Nephron progenitor cell (in vitro differentiated cells): ENCODE results near the gene TMTC4.
"Not testable (repeated sequence)": the region's sequence is repeated elsewhere in the genome, so short reads cannot be mapped to it uniquely, and the experiment has no call there.

ENCODE experiments used
- DNase-seq: peaks from one replicate; pipeline ENCODE4 v3.0.0; 2021
- H3K27ac Mint-ChIP-seq: 2 replicates; pipeline ENCODE4 v1.8.0; 2021; ENCODE audit warnings: mild to moderate bottlenecking, moderate library complexity, mixed read lengths
- H3K27me3 Mint-ChIP-seq: 2 replicates; pipeline ENCODE4 v1.8.0; 2021; ENCODE audit warnings: mild to moderate bottlenecking, low read depth, mixed read lengths; ENCODE audit not compliant: poor library complexity
- H3K36me3 Mint-ChIP-seq: 2 replicates; pipeline ENCODE4 v1.8.0; 2021; ENCODE audit warnings: low read depth, mixed read lengths
- H3K4me1 Mint-ChIP-seq: 2 replicates; pipeline ENCODE4 v1.8.0; 2021; ENCODE audit warnings: mixed read lengths
- H3K4me3 Mint-ChIP-seq: 2 replicates; pipeline ENCODE4 v1.8.0; 2021; ENCODE audit warnings: mild to moderate bottlenecking, moderate library complexity, mixed read lengths
- H3K9me3 Mint-ChIP-seq: 2 replicates; pipeline ENCODE4 v1.8.0; 2021; ENCODE audit warnings: mild to moderate bottlenecking, moderate library complexity, mixed read lengths
- TF ChIP-seq, protein P1 (sequence below): fragments of 200-600 bp; sonication (generic); IDR thresholded peaks from 2 replicates; pipeline ENCODE4 v1.5.0; 2021; ENCODE audit warnings: antibody characterized with exemption

TMTC4 gene

DNA sequence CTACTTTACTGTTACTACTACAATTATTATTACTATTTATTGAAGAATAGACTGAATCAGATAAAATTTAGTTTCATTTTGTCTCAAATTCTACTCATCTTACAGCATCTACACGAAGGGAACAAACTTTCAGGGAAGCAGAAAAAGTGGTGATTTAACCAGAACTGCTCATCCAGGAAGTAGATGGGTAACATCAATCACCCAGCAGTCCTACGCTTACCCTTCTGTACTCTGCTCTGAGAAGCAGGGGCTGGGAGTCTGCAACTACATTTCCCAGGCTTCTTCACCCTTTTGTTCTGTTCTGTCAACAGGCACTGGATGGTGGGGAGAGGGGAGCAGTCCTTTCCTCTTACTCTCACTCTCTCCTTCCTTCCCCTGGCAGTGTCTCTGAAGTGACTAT lies 54.7 kb downstream of the TMTC4 start:
- no peak for DNase-seq
- Mint-ChIP-seq H3K4me3 (no peak overlapping the region), H3K36me3 (peaks cover 79% of the 10 kb centered on the region), H3K9me3 (peaks cover 65% of the 10 kb centered on the region), H3K27ac (no peak overlapping the region), H3K27me3 (no peaks in the 10 kb centered on the region), H3K4me1 (no peaks in the 10 kb centered on the region)
- TF ChIP-seq, protein P1, sequence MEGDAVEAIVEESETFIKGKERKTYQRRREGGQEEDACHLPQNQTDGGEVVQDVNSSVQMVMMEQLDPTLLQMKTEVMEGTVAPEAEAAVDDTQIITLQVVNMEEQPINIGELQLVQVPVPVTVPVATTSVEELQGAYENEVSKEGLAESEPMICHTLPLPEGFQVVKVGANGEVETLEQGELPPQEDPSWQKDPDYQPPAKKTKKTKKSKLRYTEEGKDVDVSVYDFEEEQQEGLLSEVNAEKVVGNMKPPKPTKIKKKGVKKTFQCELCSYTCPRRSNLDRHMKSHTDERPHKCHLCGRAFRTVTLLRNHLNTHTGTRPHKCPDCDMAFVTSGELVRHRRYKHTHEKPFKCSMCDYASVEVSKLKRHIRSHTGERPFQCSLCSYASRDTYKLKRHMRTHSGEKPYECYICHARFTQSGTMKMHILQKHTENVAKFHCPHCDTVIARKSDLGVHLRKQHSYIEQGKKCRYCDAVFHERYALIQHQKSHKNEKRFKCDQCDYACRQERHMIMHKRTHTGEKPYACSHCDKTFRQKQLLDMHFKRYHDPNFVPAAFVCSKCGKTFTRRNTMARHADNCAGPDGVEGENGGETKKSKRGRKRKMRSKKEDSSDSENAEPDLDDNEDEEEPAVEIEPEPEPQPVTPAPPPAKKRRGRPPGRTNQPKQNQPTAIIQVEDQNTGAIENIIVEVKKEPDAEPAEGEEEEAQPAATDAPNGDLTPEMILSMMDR = no peak

DNA sequence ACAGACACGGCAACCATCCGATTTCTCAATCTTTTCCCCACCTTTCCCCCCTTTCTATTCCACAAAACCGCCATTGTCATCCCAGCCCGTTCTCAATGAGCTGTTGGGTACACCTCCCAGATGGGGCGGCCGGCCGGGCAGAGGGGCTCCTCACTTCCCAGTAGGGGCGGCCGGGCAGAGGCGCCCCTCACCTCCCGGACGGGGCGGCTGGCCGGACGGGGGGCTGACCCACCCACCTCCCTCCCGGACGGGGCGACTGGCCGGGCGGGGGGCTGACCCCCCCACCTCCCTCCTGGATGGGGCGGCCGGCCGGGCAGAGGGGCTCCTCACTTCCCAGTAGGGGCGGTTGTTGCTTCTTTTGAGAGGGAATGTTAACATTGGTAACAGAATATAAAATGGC lies 55.7 kb downstream of the TMTC4 start:
- H3K4me3 Mint-ChIP-seq, DNase-seq, H3K4me1 Mint-ChIP-seq, H3K27ac Mint-ChIP-seq, H3K27me3 Mint-ChIP-seq: not testable (repeated sequence)
- Mint-ChIP-seq H3K36me3 (peaks cover 69% of the 10 kb centered on the region), H3K9me3 (peaks cover 65% of the 10 kb centered on the region)

DNA sequence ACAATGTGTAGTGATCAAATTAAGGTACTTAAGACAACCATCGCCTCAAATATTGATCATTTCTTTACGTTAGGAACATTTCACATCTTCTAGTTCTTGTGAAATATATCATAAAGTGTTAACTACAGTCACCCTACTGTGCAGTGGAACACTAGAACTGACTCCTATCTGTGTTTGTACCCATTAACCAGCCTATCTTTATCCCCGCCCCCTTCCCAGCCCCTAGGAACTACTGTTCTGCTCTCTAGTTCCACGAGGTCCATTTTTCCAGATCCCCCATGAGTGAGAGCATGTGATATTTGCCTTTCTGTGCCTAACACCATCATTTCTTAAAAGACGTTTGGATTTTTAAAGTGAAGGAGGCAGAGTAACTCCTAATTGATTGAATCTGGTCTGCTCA lies 61.6 kb downstream of the TMTC4 start:
- Mint-ChIP-seq H3K36me3 (peaks cover 52% of the 10 kb centered on the region), H3K4me1 (peaks cover 8% of the 10 kb centered on the region), H3K4me3 (no peak overlapping the region), H3K27me3 (no peaks in the 10 kb centered on the region), H3K9me3 (peaks cover 23% of the 10 kb centered on the region), H3K27ac (no peak overlapping the region)
- TF ChIP-seq, protein P1 = no peak
- DNase-seq = no peak

DNA sequence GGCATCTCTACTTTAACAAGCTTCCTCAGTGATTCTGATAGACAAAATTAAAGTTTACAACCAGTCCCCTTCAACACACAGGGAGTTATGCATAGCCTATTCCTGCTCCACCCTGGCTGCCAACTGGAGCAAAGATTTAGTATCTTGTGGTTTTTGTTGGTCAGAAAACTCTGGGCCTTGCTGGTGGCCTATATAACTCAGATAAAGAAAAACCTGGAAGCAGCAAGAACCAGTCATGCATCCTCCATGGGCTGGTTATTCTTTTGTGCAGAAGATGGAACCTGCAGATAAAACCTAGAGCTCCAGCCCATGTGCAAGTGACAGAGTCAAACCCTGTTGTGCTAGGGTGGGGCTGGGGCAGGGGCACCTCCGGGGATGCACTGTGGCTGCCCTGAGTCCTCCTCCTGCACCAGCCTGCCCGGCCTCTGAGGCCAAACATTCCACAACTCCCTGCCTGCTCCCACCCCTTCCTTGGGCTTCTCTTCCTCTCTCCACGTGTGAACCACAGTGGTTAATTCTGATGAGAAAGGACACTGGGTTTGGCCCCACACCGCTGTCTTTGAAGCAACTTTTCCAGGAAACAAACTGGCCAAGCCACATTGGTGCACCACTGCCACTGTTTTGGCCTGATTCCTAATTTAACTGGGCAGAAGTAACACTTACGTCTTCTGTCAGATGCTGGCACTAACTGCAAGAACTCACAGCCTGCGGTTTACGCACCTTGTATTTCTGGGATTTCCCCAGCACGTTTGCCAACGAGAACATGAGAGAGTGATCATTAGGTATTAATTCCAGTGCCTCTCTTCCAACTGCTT lies 62.7 kb downstream of the TMTC4 start:
- H3K4me3 Mint-ChIP-seq = no peak overlapping the region
- peaks cover 12% of the 10 kb centered on the region for H3K9me3 Mint-ChIP-seq
- peaks cover 50% of the 10 kb centered on the region for H3K36me3 Mint-ChIP-seq
- no peak for DNase-seq
- H3K4me1 Mint-ChIP-seq = peaks cover 8% of the 10 kb centered on the region
- TF ChIP-seq, protein P1 = no peak
- H3K27ac Mint-ChIP-seq = peak overlapping the region; percentile 71
- peaks cover 2% of the 10 kb centered on the region for H3K27me3 Mint-ChIP-seq

DNA sequence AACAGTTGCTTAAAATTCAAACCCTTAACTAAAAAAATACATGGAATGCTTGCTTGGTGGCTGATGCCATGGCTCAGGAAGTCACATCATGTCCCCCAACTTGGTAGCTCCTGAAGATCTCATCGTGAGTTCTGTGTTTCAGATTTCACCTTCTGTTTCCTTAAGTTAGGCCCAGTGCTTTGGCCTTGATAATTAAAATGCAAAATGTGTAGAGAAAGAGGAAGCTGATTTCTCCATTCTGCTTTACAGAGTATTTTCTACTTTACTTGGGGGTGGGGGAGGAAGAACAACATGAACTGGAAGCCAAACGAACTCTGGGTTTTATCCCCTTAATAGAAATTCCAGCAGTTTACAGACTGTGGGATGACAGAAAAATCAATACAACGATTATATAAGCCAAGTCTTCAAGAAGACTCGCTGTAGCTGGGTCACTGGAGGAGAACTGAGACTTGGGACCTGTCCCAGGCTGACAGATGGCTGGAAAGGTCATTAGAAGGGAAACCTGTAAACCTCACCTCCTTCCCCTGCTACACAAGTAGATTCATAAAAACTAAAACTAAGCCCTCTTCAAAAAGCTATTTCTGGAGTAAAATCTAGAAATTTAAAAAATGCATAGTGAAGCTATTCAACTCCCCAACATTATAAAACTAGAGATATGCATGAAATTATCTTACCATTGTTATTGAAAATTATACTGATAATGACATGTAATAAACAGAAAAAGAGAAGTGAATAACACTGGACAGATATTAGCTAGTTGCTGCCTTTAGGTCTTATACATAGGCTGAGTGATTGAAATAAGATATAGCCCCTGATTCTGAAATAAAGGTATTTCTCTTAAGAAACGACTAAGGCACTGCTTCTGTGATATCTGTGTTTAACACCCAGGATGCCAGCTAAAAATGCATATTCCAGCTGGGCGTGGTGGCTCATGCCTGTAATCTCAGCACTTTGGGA lies 63.9 kb downstream of the TMTC4 start:
- H3K36me3 Mint-ChIP-seq = peaks cover 56% of the 10 kb centered on the region
- TF ChIP-seq, protein P1 = no peak
- H3K27ac Mint-ChIP-seq = peak overlapping the region; percentile 61
- peaks cover 3% of the 10 kb centered on the region for H3K27me3 Mint-ChIP-seq
- peaks cover 8% of the 10 kb centered on the region for H3K4me1 Mint-ChIP-seq
- no peak for DNase-seq
- peaks cover 2% of the 10 kb centered on the region for H3K9me3 Mint-ChIP-seq
- H3K4me3 Mint-ChIP-seq = no peak overlapping the region

DNA sequence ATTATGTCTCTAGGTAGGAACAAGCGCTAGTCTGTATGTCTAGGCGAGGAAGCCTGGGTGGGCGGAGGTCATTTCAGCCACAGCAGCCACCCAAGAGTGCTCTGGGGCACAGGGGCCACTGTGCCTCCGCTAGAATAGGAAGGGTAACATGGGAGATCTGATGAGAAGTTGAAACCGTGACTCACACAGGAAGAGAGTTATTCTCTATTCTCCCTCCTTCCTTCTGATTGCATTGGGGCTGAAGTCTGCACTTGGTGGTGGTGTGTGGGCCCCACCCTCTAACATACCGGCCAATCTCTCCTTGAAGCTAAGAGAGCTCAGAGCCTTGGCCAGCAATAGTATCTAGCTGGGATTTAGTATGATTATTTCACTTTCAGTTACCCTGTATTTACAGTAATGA lies 65.7 kb downstream of the TMTC4 start:
- H3K9me3 Mint-ChIP-seq = no peaks in the 10 kb centered on the region
- H3K4me1 Mint-ChIP-seq = peaks cover 16% of the 10 kb centered on the region
- H3K27me3 Mint-ChIP-seq = peaks cover 3% of the 10 kb centered on the region
- H3K4me3 Mint-ChIP-seq = no peak overlapping the region
- peak overlapping the region; percentile 42 for H3K27ac Mint-ChIP-seq
- peaks cover 71% of the 10 kb centered on the region for H3K36me3 Mint-ChIP-seq
- no peak for DNase-seq
- TF ChIP-seq, protein P1 = no peak
